ENCODE measurements around the gene DDX52.

DNA sequence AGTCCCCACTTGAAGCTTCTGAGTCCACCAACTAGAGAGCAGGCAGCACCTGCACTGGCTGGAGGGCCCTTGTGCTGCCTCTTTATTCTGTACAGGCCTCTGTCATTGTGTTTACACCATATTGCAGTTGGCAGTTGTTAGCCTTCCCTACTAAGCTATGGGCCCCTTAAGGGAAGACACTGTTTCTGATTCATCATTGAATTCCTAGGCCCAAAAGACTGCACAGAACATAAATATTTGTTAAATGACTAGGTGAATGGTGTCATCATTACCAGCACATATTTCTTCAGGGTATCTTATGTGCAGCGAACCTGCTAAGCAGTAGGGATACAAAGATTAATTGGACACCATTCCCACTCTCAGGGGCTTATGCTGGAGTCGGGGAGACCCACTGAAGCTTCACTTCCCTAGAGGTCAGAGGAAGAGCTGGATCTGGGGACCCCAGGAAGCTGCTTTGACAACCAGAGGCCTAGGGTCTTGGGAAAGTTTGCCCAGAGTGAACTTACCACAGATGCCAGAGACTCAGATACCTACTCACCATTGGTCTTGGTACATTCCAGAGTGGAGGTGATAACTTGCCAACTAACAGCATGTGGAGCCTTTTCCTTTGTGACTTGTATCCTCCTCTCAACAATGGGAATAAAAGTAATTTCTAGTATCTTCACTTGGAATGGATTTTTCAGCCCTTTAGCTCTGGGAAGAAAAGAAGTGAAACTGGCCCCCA lies 28.7 kb upstream of the DDX52 start:
- TF ChIP-seq, protein P1, sequence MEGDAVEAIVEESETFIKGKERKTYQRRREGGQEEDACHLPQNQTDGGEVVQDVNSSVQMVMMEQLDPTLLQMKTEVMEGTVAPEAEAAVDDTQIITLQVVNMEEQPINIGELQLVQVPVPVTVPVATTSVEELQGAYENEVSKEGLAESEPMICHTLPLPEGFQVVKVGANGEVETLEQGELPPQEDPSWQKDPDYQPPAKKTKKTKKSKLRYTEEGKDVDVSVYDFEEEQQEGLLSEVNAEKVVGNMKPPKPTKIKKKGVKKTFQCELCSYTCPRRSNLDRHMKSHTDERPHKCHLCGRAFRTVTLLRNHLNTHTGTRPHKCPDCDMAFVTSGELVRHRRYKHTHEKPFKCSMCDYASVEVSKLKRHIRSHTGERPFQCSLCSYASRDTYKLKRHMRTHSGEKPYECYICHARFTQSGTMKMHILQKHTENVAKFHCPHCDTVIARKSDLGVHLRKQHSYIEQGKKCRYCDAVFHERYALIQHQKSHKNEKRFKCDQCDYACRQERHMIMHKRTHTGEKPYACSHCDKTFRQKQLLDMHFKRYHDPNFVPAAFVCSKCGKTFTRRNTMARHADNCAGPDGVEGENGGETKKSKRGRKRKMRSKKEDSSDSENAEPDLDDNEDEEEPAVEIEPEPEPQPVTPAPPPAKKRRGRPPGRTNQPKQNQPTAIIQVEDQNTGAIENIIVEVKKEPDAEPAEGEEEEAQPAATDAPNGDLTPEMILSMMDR (conservative IDR thresholded peaks at IDR 0.05 in 1 of 2, IDR thresholded peaks at IDR 0.05 in 1 of 2; ENCODE audit: low read depth in 1 of 2, low read length in 2 of 2): no peak
- TF ChIP-seq EZH2 (IDR thresholded peaks at IDR 0.05; ENCODE audit: low read length, missing control alignments): no peak

All from fibroblast of lung (primary cell).